H1 (cell line): ENCODE data around the gene LRRC27. TPM values are rescaled to one million over a fixed set of nuclear protein-coding genes. Genes with fewer than 3 reads are reported as not detected.

Experiments
- HDAC2 ChIP-seq, 2 experiments: fragments of 300-600 bp in 1 of 2; sonication (generic) in 1 of 2; IDR thresholded peaks; 2 replicates each; pipeline ENCODE4 v1.6.1; 2011 to 2012; ENCODE audit warnings: low read depth in 2 of 2, low read length in 2 of 2, mild to moderate bottlenecking in 2 of 2, moderate library complexity in 2 of 2, borderline replicate concordance in 1 of 2, inconsistent platforms in 1 of 2
- POLR2AphosphoS5 ChIP-seq: IDR thresholded peaks from 2 replicates; pipeline ENCODE4 v1.6.1; 2011; ENCODE audit warnings: low read depth, low read length
- SAP30 ChIP-seq: fragments of 300-600 bp; sonication (generic); IDR thresholded peaks from 2 replicates; pipeline ENCODE4 v1.7.1; 2012; ENCODE audit warnings: low read length, moderate library complexity, mild to moderate bottlenecking, inconsistent platforms; ENCODE audit not compliant: insufficient read depth, insufficient replicate concordance
- SIRT6 ChIP-seq: IDR thresholded peaks from one replicate; pipeline ENCODE4 v1.7.1; 2012; ENCODE audit warnings: low read length, inconsistent platforms
- SP2 ChIP-seq: IDR thresholded peaks from 2 replicates; pipeline ENCODE4 v1.6.1; 2012; ENCODE audit warnings: mild to moderate bottlenecking, low read length, inconsistent platforms
- SP4 ChIP-seq: IDR thresholded peaks from 2 replicates; pipeline ENCODE4 v1.6.1; 2012; ENCODE audit warnings: low read length, inconsistent platforms
- polyA plus RNA-seq, 7 experiments: library from polyadenylated mRNA; depleted of rRNA in 3 of 7; stranded (reverse) in 5 of 7; unstranded in 2 of 7; fragments of >200 nt in 5 of 7; fragments of 200-250 nt in 2 of 7; gene quantifications; 1 replicate in 5 of 7; 2 replicates in 1 of 7; 4 replicates in 1 of 7; pipeline versions ENCODE4 v1.2.1 to v1.2.3, GENCODE V29; 2011 to 2013; ENCODE audit warnings: missing spikeins in 2 of 7, mixed read lengths in 2 of 7
- total RNA-seq: library from RNA; stranded (reverse); fragmentation: NEBNext Ultra II Directional; extraction: Animal tissue kit (Norgen Biotek cat#: 25700); gene quantifications from 2 replicates; pipeline ENCODE4 v1.2.1, GENCODE V29; 2021

LRRC27 gene
- total and polyA plus RNA-seq, 2 of the 8 experiments (the other 6 are each of a cell fraction or from before 2014, with no cell fraction given): 1.2 to 3.8 TPM

DNA sequence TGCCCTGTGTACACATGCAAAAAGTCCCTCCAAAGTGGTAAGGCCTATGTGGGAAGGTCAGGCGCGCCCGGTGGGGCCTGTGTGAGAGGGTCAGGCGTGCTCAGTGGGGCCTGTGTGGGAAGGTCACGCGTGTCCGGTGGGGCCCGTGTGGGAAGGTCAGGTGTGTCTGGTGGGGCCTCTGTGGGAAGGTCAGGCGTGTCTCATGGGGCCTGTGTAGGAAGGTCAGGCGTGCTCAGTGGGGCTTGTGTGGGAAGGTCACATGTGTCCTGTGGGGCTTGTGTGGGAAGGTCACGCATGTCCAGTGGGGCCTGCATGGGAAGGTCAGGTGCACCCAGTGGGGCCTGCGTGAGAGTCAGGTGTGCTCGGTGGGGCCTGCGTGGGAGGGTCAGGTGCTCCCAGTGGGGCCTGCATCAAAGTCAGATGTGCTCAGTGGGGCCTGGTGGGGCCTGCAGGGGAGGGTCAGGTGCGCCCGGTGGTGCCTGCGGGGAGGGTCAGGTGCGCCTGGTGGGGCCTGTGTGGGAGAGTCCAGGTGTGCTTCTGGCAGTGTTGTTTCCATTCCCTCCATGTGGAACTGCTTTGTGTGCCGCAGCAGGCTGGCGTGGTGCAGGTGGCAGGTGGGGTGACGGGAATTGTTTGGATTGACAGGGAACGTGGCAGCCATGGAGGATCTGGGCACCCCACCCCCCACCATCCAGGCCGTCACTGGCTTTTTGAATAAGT is 15.4 kb downstream of the LRRC27 start (continued):
- TF ChIP-seq SP2 (no peak), HDAC2 (IDR thresholded peaks at IDR 0.05; ENCODE audit: borderline replicate concordance in 1 of 2, low read depth in 2 of 2, low read length in 2 of 2) (no peak), SP4 (no peak), SAP30 (no peak), POLR2AphosphoS5 (no peak), SIRT6 (no peak)
